Tibial nerve (tissue), 4 donors: Measurements from ENCODE around the gene STK4. TPM values are rescaled to one million over a fixed set of nuclear protein-coding genes. Genes with fewer than 3 reads are reported as not detected.

Source experiments
- DNase-seq, 2 donors: peaks; one replicate each; pipeline ENCODE4 v3.0.0-alpha.2; 2019; ENCODE audit warnings: low spot score in 2 of 2
- H3K27ac ChIP-seq, 4 donors: fragments of 200-600 bp; sonication (generic) in 3 of 4; one replicate each; pipeline ENCODE4 v1.5.1; 2017 to 2019; ENCODE audit warnings: mild to moderate bottlenecking in 1 of 4
- H3K27me3 ChIP-seq, 2 donors: fragments of 200-600 bp; sonication (generic) in 1 of 2; one replicate each; pipeline versions ENCODE4 v1.5.1 to v1.6.0; 2017 to 2019
- H3K36me3 ChIP-seq, 3 donors: fragments of 200-600 bp; sonication (generic); one replicate each; pipeline ENCODE4 v1.5.1; 2018 to 2019
- H3K4me1 ChIP-seq, 4 donors: fragments of 200-600 bp; sonication (generic) in 3 of 4; one replicate each; pipeline ENCODE4 v1.5.1; 2017 to 2019
- H3K4me3 ChIP-seq, 4 donors: fragments of 200-600 bp; sonication (generic) in 3 of 4; one replicate each; pipeline ENCODE4 v1.5.1; 2017 to 2019; ENCODE audit warnings: mild to moderate bottlenecking in 1 of 4, moderate library complexity in 1 of 4
- H3K9me3 ChIP-seq, 4 donors: fragments of 200-600 bp; sonication (generic) in 3 of 4; one replicate each; pipeline ENCODE4 v1.5.1; 2017 to 2019
- CTCF ChIP-seq, 5 experiments: fragments of 200-600 bp in 3 of 5; fragments of 450-650 bp in 2 of 5; sonication (generic) in 3 of 5; IDR thresholded peaks; one replicate each; pipeline ENCODE4 v1.5.1; 2016 to 2019; ENCODE audit warnings: antibody characterized with exemption in 5 of 5, mild to moderate bottlenecking in 3 of 5, moderate library complexity in 2 of 5
- EP300 ChIP-seq, 2 donors: sonication (generic); formaldehyde crosslinking; IDR thresholded peaks; one replicate each; pipeline ENCODE4 v1.6.1; 2017; ENCODE audit warnings: antibody characterized with exemption in 2 of 2, mild to moderate bottlenecking in 1 of 2
- POLR2A ChIP-seq, 2 donors: fragments of 450-650 bp; IDR thresholded peaks; one replicate each; pipeline ENCODE4 v1.6.1; 2017; ENCODE audit warnings: antibody characterized with exemption in 2 of 2, mild to moderate bottlenecking in 2 of 2, moderate library complexity in 2 of 2
- WGBS, 2 donors: methylation state at CpG; one replicate each; pipeline ENCODE4 v1.1.5; 2018; 5-methylcytosine and 5-hydroxymethylcytosine counted together
- total RNA-seq, 4 donors: library from RNA; depleted of rRNA; stranded (reverse); fragments of >200 nt; gene quantifications; one replicate each; pipeline ENCODE4 v1.1.0, GENCODE V29; 2016

The STK4 gene
- total RNA-seq, 4 donors from 2014 or later: 24.3 to 28.5 (median 27.1) TPM

- WGBS, 2 donors: 23 to 34% methylated on average over 7 of the region's 7 CpGs
- TF ChIP-seq CTCF (IDR thresholded peaks at IDR 0.05): no peak
- no peak for TF ChIP-seq POLR2A (IDR thresholded peaks at IDR 0.05)
- no peak for TF ChIP-seq EP300 (IDR thresholded peaks at IDR 0.05)
- DNase-seq: no peak
Measured at GRCh38 chr20:45052698-45053429, 86.6 kb downstream of the STK4 start.

GRCh38 chr20:45053430-45054351 is 87.4 kb downstream of the STK4 start:
- DNase-seq: no peak
- H3K4me3 ChIP-seq: no peak overlapping the region
- TF ChIP-seq POLR2A (IDR thresholded peaks at IDR 0.05) (no peak), CTCF (IDR thresholded peaks at IDR 0.05) (no peak), EP300 (IDR thresholded peaks at IDR 0.05) (no peak)
- H3K36me3 ChIP-seq: peaks cover 0 to 6% (median 0%) of the 10 kb centered on the region in 3 donors
- H3K4me1 ChIP-seq: peaks cover 3 to 60% (median 31%) of the 10 kb centered on the region in 4 donors
- no peaks in the 10 kb centered on the region for H3K9me3 ChIP-seq
- 71 to 75% methylated on average over 8 of the region's 8 CpGs for WGBS, 2 donors
- no peaks in the 10 kb centered on the region for H3K27me3 ChIP-seq
- peak overlapping the region in 3 of 4 donors; percentile 40 to 86 (median 68) for H3K27ac ChIP-seq

More at GRCh38 chr20:45052698-45053429, 86.6 kb downstream of the STK4 start:
- Histone ChIP-seq H3K27me3 (no peaks in the 10 kb centered on the region), H3K4me1 (peaks cover 3 to 54% (median 31%) of the 10 kb centered on the region in 4 donors), H3K9me3 (no peaks in the 10 kb centered on the region), H3K36me3 (peaks cover 0 to 6% (median 0%) of the 10 kb centered on the region in 3 donors), H3K27ac (peak overlapping the region in 3 of 4 donors; percentile 40 to 86 (median 68)), H3K4me3 (no peak overlapping the region)

GRCh38 chr20:45055056-45055455 is 88.7 kb downstream of the STK4 start:
- DNase-seq: no peak
- 93 to 94% methylated on average over 4 of the region's 4 CpGs for WGBS, 2 donors
- no peaks in the 10 kb centered on the region for H3K9me3 ChIP-seq
- H3K4me3 ChIP-seq: no peak overlapping the region
- H3K27ac ChIP-seq: no peak overlapping the region
- H3K27me3 ChIP-seq: no peaks in the 10 kb centered on the region
- TF ChIP-seq EP300 (IDR thresholded peaks at IDR 0.05) (no peak), CTCF (IDR thresholded peaks at IDR 0.05) (no peak), POLR2A (IDR thresholded peaks at IDR 0.05) (no peak)
- peaks cover 3 to 46% (median 27%) of the 10 kb centered on the region in 4 donors for H3K4me1 ChIP-seq
- peaks cover 0 to 6% (median 0%) of the 10 kb centered on the region in 3 donors for H3K36me3 ChIP-seq

GRCh38 chr20:45056473-45057173 is 90.3 kb downstream of the STK4 start:
- Histone ChIP-seq H3K27me3 (no peaks in the 10 kb centered on the region), H3K4me1 (peaks cover 3 to 35% (median 18%) of the 10 kb centered on the region in 4 donors)
- WGBS, 2 donors: 68 to 79% methylated on average over 7 to 8 of the region's 8 CpGs

More at GRCh38 chr20:45056473-45057173, 90.3 kb downstream of the STK4 start:
- no peaks in the 10 kb centered on the region for H3K9me3 ChIP-seq
- TF ChIP-seq POLR2A (IDR thresholded peaks at IDR 0.05) (no peak), EP300 (IDR thresholded peaks at IDR 0.05) (no peak), CTCF (IDR thresholded peaks at IDR 0.05) (no peak)
- H3K36me3 ChIP-seq: peaks cover 0 to 6% (median 0%) of the 10 kb centered on the region in 3 donors
- H3K4me3 ChIP-seq: no peak overlapping the region
- H3K27ac ChIP-seq: no peak overlapping the region
- DNase-seq: no peak
